Smooth muscle cell (in vitro differentiated cells): ENCODE measurements around the gene BLNK. TPM values are rescaled to one million over a fixed set of nuclear protein-coding genes. Genes with fewer than 3 reads are reported as not detected.
"Not testable (repeated sequence)": the region's sequence is repeated elsewhere in the genome, so short reads cannot be mapped to it uniquely, and the experiment has no call there.

Experiments
- DNase-seq: peaks from one replicate; lab custom pipeline; 2025; ENCODE audit not compliant: unreplicated experiment; lab: John Stamatoyannopoulos, UW
- H2AFZ ChIP-seq: fragments of 200-600 bp; sonication (generic); 2 replicates; pipeline ENCODE4 v1.6.0; 2016; ENCODE audit warnings: antibody characterized with exemption, low read depth, mild to moderate bottlenecking
- H3F3A ChIP-seq: fragments of 200-600 bp; sonication (generic); 2 replicates; pipeline ENCODE4 v1.6.0; 2017; ENCODE audit warnings: antibody characterized with exemption, low read depth
- H3K27ac ChIP-seq: fragments of 200-600 bp; sonication (generic); 2 replicates; pipeline ENCODE4 v1.5.1; 2016; ENCODE audit warnings: low read depth, mild to moderate bottlenecking
- H3K27me3 ChIP-seq: fragments of 200-600 bp; sonication (generic); 2 replicates; pipeline ENCODE4 v1.6.1; 2016; ENCODE audit warnings: low read depth, mild to moderate bottlenecking
- H3K36me3 ChIP-seq: fragments of 200-600 bp; sonication (generic); 2 replicates; pipeline ENCODE4 v1.5.1; 2016; ENCODE audit warnings: low read depth
- H3K4me1 ChIP-seq: fragments of 200-600 bp; sonication (generic); 2 replicates; pipeline ENCODE4 v1.5.1; 2016; ENCODE audit warnings: low read depth
- H3K4me2 ChIP-seq: fragments of 200-600 bp; sonication (generic); 2 replicates; pipeline ENCODE4 v1.6.0; 2016; ENCODE audit warnings: mild to moderate bottlenecking
- H3K4me3 ChIP-seq: fragments of 200-600 bp; sonication (generic); 2 replicates; pipeline ENCODE4 v1.5.1; 2016; ENCODE audit warnings: mild to moderate bottlenecking
- H3K79me2 ChIP-seq: fragments of 200-600 bp; sonication (generic); 2 replicates; pipeline ENCODE4 v1.6.0; 2016; ENCODE audit warnings: low read depth, mild to moderate bottlenecking
- H3K9ac ChIP-seq: fragments of 200-600 bp; sonication (generic); 2 replicates; pipeline ENCODE4 v1.6.0; 2016; ENCODE audit warnings: low read depth
- H3K9me3 ChIP-seq: fragments of 200-600 bp; sonication (generic); replicated peaks from 2 replicates; pipeline ENCODE4 v1.5.1; 2016; ENCODE audit warnings: low read depth
- H4K20me1 ChIP-seq: fragments of 200-600 bp; sonication (generic); 2 replicates; pipeline ENCODE4 v1.6.0; 2016; ENCODE audit warnings: low read depth
- WGBS: methylation state at CpG from one replicate; pipeline ENCODE4 v1.1.7; 2016; ENCODE audit warnings: low lambda C conversion rate; 5-methylcytosine and 5-hydroxymethylcytosine counted together
- polyA plus RNA-seq: library from polyadenylated mRNA; unstranded; fragments of >200 nt; fragmentation: Nextera tagmentation; extraction: Ambion mirVana; gene quantifications from 2 replicates; pipeline ENCODE4 v1.2.1, GENCODE V29; 2016
- total RNA-seq: library from RNA; depleted of rRNA; stranded (reverse); fragments of >200 nt; gene quantifications from 2 replicates; pipeline ENCODE4 v1.2.3, GENCODE V29; 2014
- TF ChIP-seq, protein P1 (sequence below): fragments of 200-600 bp; sonication (generic); IDR thresholded peaks from 2 replicates; pipeline ENCODE4 v1.5.1; 2017; ENCODE audit warnings: borderline replicate concordance, mild to moderate bottlenecking, antibody characterized with exemption; ENCODE audit not compliant: insufficient read depth, poor library complexity, severe bottlenecking

Gene BLNK
- total and polyA plus RNA-seq, 2 experiments from 2014 or later: 1.3 to 6.1 TPM

GRCh38 chr10:96313344-96313743, 42.0 kb upstream of the BLNK start:
- no peak for DNase-seq

DNA sequence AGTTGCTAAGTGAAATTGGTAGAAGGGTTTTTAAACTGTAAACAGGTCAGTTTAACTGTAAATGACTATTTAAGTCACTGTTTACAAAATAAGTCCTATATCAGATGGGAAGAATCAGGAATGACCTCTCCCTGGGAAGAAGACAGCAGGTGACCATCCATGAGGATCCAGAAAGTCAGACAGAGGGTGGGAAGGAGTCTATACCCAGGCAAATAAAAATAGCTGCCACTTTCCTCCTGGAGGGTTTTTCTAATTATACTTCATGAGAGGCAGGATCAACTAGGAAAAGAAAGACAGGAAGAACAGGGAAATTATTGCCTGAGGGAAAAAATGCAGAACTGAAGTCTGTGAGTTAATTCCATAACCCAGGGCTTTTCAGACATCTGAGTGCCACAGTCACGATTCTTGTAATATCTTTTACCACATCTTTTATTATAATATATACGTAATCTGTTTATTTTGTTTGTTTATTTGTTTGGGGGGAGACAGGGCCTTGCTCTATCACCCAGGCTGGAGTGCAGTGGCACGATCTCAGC, 39.9 kb upstream of the BLNK start:
- no peaks in the 10 kb centered on the region for H3K36me3 ChIP-seq
- H3F3A ChIP-seq: no peaks in the 10 kb centered on the region
- no peaks in the 10 kb centered on the region for H3K9me3 ChIP-seq
- H3K4me2 ChIP-seq: no peak overlapping the region
- no peak overlapping the region for H3K27ac ChIP-seq
- no peaks in the 10 kb centered on the region for H3K79me2 ChIP-seq
- no peaks in the 10 kb centered on the region for H3K27me3 ChIP-seq
- TF ChIP-seq, protein P1, sequence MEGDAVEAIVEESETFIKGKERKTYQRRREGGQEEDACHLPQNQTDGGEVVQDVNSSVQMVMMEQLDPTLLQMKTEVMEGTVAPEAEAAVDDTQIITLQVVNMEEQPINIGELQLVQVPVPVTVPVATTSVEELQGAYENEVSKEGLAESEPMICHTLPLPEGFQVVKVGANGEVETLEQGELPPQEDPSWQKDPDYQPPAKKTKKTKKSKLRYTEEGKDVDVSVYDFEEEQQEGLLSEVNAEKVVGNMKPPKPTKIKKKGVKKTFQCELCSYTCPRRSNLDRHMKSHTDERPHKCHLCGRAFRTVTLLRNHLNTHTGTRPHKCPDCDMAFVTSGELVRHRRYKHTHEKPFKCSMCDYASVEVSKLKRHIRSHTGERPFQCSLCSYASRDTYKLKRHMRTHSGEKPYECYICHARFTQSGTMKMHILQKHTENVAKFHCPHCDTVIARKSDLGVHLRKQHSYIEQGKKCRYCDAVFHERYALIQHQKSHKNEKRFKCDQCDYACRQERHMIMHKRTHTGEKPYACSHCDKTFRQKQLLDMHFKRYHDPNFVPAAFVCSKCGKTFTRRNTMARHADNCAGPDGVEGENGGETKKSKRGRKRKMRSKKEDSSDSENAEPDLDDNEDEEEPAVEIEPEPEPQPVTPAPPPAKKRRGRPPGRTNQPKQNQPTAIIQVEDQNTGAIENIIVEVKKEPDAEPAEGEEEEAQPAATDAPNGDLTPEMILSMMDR: no peak
- no peak overlapping the region for H3K9ac ChIP-seq
- WGBS: 63% methylated on average over 3 of the region's 3 CpGs
- no peak overlapping the region for H2AFZ ChIP-seq
- peaks cover 33% of the 10 kb centered on the region for H3K4me1 ChIP-seq
- DNase-seq: no peak
- no peak overlapping the region for H3K4me3 ChIP-seq
- no peaks in the 10 kb centered on the region for H4K20me1 ChIP-seq

More at GRCh38 chr10:96313344-96313743, 42.0 kb upstream of the BLNK start:
- Histone ChIP-seq H3K9ac (no peak overlapping the region), H4K20me1 (no peaks in the 10 kb centered on the region), H3K9me3 (no peaks in the 10 kb centered on the region), H3K4me1 (peaks cover 28% of the 10 kb centered on the region), H3K4me3 (no peak overlapping the region), H2AFZ (no peak overlapping the region), H3F3A (no peaks in the 10 kb centered on the region), H3K79me2 (no peaks in the 10 kb centered on the region), H3K27ac (no peak overlapping the region), H3K27me3 (no peaks in the 10 kb centered on the region), H3K4me2 (no peak overlapping the region), H3K36me3 (no peaks in the 10 kb centered on the region)
- TF ChIP-seq, protein P1: no peak
- 70% methylated on average over 2 of the region's 2 CpGs for WGBS

DNA sequence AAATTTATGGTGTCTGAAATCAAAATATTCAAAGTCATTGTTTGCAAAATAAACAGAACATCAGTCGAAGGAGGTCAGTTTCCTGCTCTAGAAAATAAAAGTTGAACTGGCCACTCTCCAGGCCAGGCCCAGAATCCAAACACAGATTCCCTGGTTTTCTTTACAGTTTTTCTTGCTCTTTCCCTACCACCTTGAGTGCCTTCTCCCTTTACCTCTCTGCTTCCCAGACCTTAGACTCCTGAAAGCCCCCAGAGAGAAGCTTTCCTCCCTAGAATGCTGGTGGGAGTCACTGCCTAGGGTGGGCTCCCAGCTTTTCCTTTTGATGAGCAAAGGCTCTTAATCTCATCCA, 38.9 kb upstream of the BLNK start:
- Histone ChIP-seq H3K27me3 (no peaks in the 10 kb centered on the region), H3K4me2 (no peak overlapping the region), H3F3A (no peaks in the 10 kb centered on the region), H3K9me3 (no peaks in the 10 kb centered on the region), H3K4me1 (peaks cover 33% of the 10 kb centered on the region), H3K27ac (no peak overlapping the region), H3K36me3 (no peaks in the 10 kb centered on the region), H4K20me1 (no peaks in the 10 kb centered on the region), H2AFZ (no peak overlapping the region), H3K4me3 (no peak overlapping the region), H3K9ac (no peak overlapping the region), H3K79me2 (no peaks in the 10 kb centered on the region)
- DNase-seq: no peak
- TF ChIP-seq, protein P1: no peak
- WGBS: 42% methylated on average over 1 of the region's 1 CpG

GRCh38 chr10:96309628-96310320, 38.4 kb upstream of the BLNK start:
- no peaks in the 10 kb centered on the region for H4K20me1 ChIP-seq
- H3K4me3 ChIP-seq: no peak overlapping the region
- H3K27me3 ChIP-seq: no peaks in the 10 kb centered on the region
- TF ChIP-seq, protein P1: no peak
- no peak for DNase-seq
- H3K79me2 ChIP-seq: no peaks in the 10 kb centered on the region
- no peaks in the 10 kb centered on the region for H3K9me3 ChIP-seq
- no peak overlapping the region for H2AFZ ChIP-seq
- H3K9ac ChIP-seq: no peak overlapping the region
- 48% methylated on average over 3 of the region's 3 CpGs for WGBS
- no peak overlapping the region for H3K27ac ChIP-seq
- H3K36me3 ChIP-seq: no peaks in the 10 kb centered on the region
- no peak overlapping the region for H3K4me2 ChIP-seq
- no peaks in the 10 kb centered on the region for H3F3A ChIP-seq
- H3K4me1 ChIP-seq: peaks cover 33% of the 10 kb centered on the region

DNA sequence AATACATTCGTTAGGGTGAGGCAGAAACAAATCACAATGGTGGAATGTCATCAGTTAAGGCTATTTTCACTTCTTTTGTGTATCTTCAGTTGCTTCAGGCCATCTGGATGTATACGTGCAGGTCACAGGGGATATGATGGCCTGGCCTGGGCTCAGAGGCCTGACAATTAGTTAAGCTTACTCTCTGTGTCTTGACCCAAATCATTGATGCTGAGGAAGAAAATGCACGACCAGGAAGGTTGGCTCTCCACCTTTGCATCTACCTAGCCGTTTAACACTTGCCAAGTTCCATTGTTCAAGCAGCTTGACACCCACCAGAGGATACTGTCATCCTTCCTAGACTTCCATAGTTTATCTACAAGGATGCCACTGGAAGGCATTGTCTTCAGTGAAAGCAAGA, 37.5 kb upstream of the BLNK start:
- not testable (repeated sequence) for H3K27me3 ChIP-seq, H3K27ac ChIP-seq, H3F3A ChIP-seq, H3K4me3 ChIP-seq, DNase-seq, H4K20me1 ChIP-seq, H3K4me2 ChIP-seq, H3K36me3 ChIP-seq, H3K9me3 ChIP-seq, H2AFZ ChIP-seq, H3K9ac ChIP-seq, H3K79me2 ChIP-seq
- H3K4me1 ChIP-seq: peaks cover 33% of the 10 kb centered on the region
- 49% methylated on average over 4 of the region's 4 CpGs for WGBS
